ENCODE results near the gene NDUFS6. TPM values are rescaled to one million over a fixed set of nuclear protein-coding genes. Genes with fewer than 3 reads are reported as not detected.

Gene NDUFS6
- total and polyA plus RNA-seq, 4 donors, result 18.0 to 67.9 (median 39.6) TPM

GRCh38 chr5:1826235-1826980, 25.2 kb downstream of the NDUFS6 start:
- Histone ChIP-seq H3K4me3 (no peak overlapping the region), H3K9me3 (ENCODE audit: control insufficient read depth in 4 of 4, insufficient read depth in 3 of 4, low read length in 3 of 4) (peaks cover 0 to 2% (median 0%) of the 10 kb centered on the region in 4 donors), H3K36me3 (ENCODE audit: control insufficient read depth in 4 of 4, insufficient read depth in 4 of 4, low read length in 4 of 4) (peaks cover 0 to 14% (median 4%) of the 10 kb centered on the region in 4 donors), H3K27ac (ENCODE audit: low read depth in 1 of 2, low read length in 1 of 2) (no peak overlapping the region), H3K4me1 (ENCODE audit: control insufficient read depth in 5 of 5, insufficient read depth in 5 of 5, low read length in 5 of 5) (no peaks in the 10 kb centered on the region), H3K9ac (ENCODE audit: insufficient read depth in 1 of 2, low read length in 2 of 2) (no peak overlapping the region), H3K27me3 (ENCODE audit: control insufficient read depth in 3 of 3, insufficient read depth in 3 of 3, low read length in 2 of 3) (no peaks in the 10 kb centered on the region)
- 85 to 93% methylated on average over 26 of the region's 26 CpGs for WGBS, 2 donors
- no peak for TF ChIP-seq CTCF (IDR thresholded peaks at IDR 0.05; ENCODE audit: control extremely low read depth, extremely low read depth)
- DNase-seq, result no peak
- no peak for ATAC-seq (ENCODE audit: insufficient read depth, low FRiP score)

GRCh38 chr5:1827025-1827885, 26.0 kb downstream of the NDUFS6 start:
- TF ChIP-seq CTCF (IDR thresholded peaks at IDR 0.05; ENCODE audit: control extremely low read depth, extremely low read depth), result no peak
- H3K4me3 ChIP-seq, result no peak overlapping the region
- no peak overlapping the region for H3K9ac ChIP-seq (ENCODE audit: insufficient read depth in 1 of 2, low read length in 2 of 2)
- DNase-seq, result no peak
- ATAC-seq (ENCODE audit: insufficient read depth, low FRiP score), result no peak
- WGBS, 2 donors, result 90 to 91% methylated on average over 26 of the region's 26 CpGs
- no peaks in the 10 kb centered on the region for H3K4me1 ChIP-seq (ENCODE audit: control insufficient read depth in 5 of 5, insufficient read depth in 5 of 5, low read length in 5 of 5)
- no peak overlapping the region for H3K27ac ChIP-seq (ENCODE audit: low read depth in 1 of 2, low read length in 1 of 2)
- peaks cover 0 to 2% (median 0%) of the 10 kb centered on the region in 3 donors for H3K27me3 ChIP-seq (ENCODE audit: control insufficient read depth in 3 of 3, insufficient read depth in 3 of 3, low read length in 2 of 3)
- H3K36me3 ChIP-seq (ENCODE audit: control insufficient read depth in 4 of 4, insufficient read depth in 4 of 4, low read length in 4 of 4), result peaks cover 0 to 13% (median 3%) of the 10 kb centered on the region in 4 donors
- H3K9me3 ChIP-seq (ENCODE audit: control insufficient read depth in 4 of 4, insufficient read depth in 3 of 4, low read length in 3 of 4), result no peaks in the 10 kb centered on the region

GRCh38 chr5:1827886-1828397, 26.7 kb downstream of the NDUFS6 start:
- no peak for DNase-seq

More at GRCh38 chr5:1827886-1828397, 26.7 kb downstream of the NDUFS6 start:
- peaks cover 0 to 4% (median 2%) of the 10 kb centered on the region in 3 donors for H3K27me3 ChIP-seq (ENCODE audit: control insufficient read depth in 3 of 3, insufficient read depth in 3 of 3, low read length in 2 of 3)
- no peaks in the 10 kb centered on the region for H3K9me3 ChIP-seq (ENCODE audit: control insufficient read depth in 4 of 4, insufficient read depth in 3 of 4, low read length in 3 of 4)
- H3K9ac ChIP-seq (ENCODE audit: insufficient read depth in 1 of 2, low read length in 2 of 2), result no peak overlapping the region
- no peak overlapping the region for H3K27ac ChIP-seq (ENCODE audit: low read depth in 1 of 2, low read length in 1 of 2)
- TF ChIP-seq CTCF (IDR thresholded peaks at IDR 0.05; ENCODE audit: control extremely low read depth, extremely low read depth), result no peak
- H3K4me1 ChIP-seq (ENCODE audit: control insufficient read depth in 5 of 5, insufficient read depth in 5 of 5, low read length in 5 of 5), result no peaks in the 10 kb centered on the region
- no peak overlapping the region for H3K4me3 ChIP-seq
- peaks cover 0 to 13% (median 1%) of the 10 kb centered on the region in 4 donors for H3K36me3 ChIP-seq (ENCODE audit: control insufficient read depth in 4 of 4, insufficient read depth in 4 of 4, low read length in 4 of 4)
- 38 to 54% methylated on average over 23 to 39 of the region's 39 CpGs for WGBS, 2 donors
- ATAC-seq (ENCODE audit: insufficient read depth, low FRiP score), result no peak
